A549 (cell line): ENCODE measurements around the gene CD300H. TPM values are rescaled to one million over a fixed set of nuclear protein-coding genes. Genes with fewer than 3 reads are reported as not detected.

Experiments used
- ATAC-seq, 2 experiments: fragments of 200-7000 bp in 1 of 2; fragments of >200 bp in 1 of 2; cut with Nextera tagmentation in 1 of 2; cut with Tn5 transposase in 1 of 2; 3 replicates each; pipeline versions ENCODE4 v1.8.0 to v1.9.1; 2018 to 2020; ENCODE audit warnings: mild to moderate bottlenecking in 1 of 2, moderate library complexity in 1 of 2
- CTCF ChIA-PET: fragments of 300-600 bp; sonication (Branson Sonifier 250); formaldehyde crosslinking; extraction: SDS; loops from one replicate; lab custom pipeline; 2021; ENCODE audit warnings: antibody characterized with exemption, inconsistent platforms; lab: Yijun Ruan, JAX
- POLR2A ChIA-PET: fragments of 350-600 bp; formaldehyde crosslinking; extraction: SDS; loops from one replicate; lab custom pipeline; 2021; ENCODE audit warnings: antibody characterized with exemption, inconsistent platforms; lab: Yijun Ruan, JAX
- DNase-seq, 2 experiments: peaks; one replicate each; pipeline versions ENCODE4 v3.0.0 to v3.0.0-alpha.2; 2011 to 2016; ENCODE audit warnings: low read depth in 1 of 2, low spot score in 1 of 2
- FAIRE-seq: peaks from 2 replicates; lab custom pipeline; 2011; peaks lifted over from hg19 to GRCh38; lab: Jason Lieb, UNC
- H3K27ac ChIP-seq, 2 experiments: fragments of >200 bp; sonication (Bioruptor Twin); formaldehyde crosslinking; 3 replicates each; pipeline ENCODE4 v1.5.1; 2016 to 2017
- H3K4me1 ChIP-seq: fragments of >200 bp; sonication (Bioruptor Twin); formaldehyde crosslinking; 3 replicates; pipeline ENCODE4 v1.6.1; 2016
- H3K4me2 ChIP-seq: fragments of >200 bp; sonication (Bioruptor Twin); formaldehyde crosslinking; 3 replicates; pipeline ENCODE4 v1.6.1; 2016
- H3K4me3 ChIP-seq: fragments of >200 bp; sonication (Bioruptor Twin); formaldehyde crosslinking; 3 replicates; pipeline ENCODE4 v1.5.1; 2016
- H3K9me3 ChIP-seq: fragments of >200 bp; sonication (Bioruptor Twin); formaldehyde crosslinking; 3 replicates; pipeline ENCODE4 v1.6.1; 2016
- CBX8 ChIP-seq: fragments of 200-600 bp; sonication (generic); IDR thresholded peaks from 2 replicates; pipeline ENCODE4 v1.6.1; 2016
- CEBPB ChIP-seq, 2 experiments: fragments of >200 bp in 1 of 2; sonication (Bioruptor Twin) in 1 of 2; formaldehyde crosslinking in 1 of 2; IDR thresholded peaks; 2 replicates each; pipeline ENCODE4 v1.6.1; 2012 to 2016
- FOSB ChIP-seq: fragments of 250-450 bp; sonication (Bioruptor Pico); IDR thresholded peaks from 2 replicates; pipeline ENCODE4 v1.5.0; 2020; ENCODE audit warnings: mild to moderate bottlenecking, moderate library complexity
- FOSL2 ChIP-seq, 2 experiments: fragments of 450-650 bp in 1 of 2; fragments of >200 bp in 1 of 2; sonication (Bioruptor Twin) in 1 of 2; formaldehyde crosslinking; IDR thresholded peaks; 2 replicates each; pipeline versions ENCODE4 v1.5.0 to v1.6.1; 2016 to 2020; ENCODE audit warnings: mild to moderate bottlenecking in 1 of 2, moderate library complexity in 1 of 2
- GATA3 ChIP-seq: IDR thresholded peaks from 2 replicates; pipeline ENCODE4 v1.6.1; 2012; ENCODE audit warnings: borderline replicate concordance
- HDAC2 ChIP-seq: fragments of 200-600 bp; sonication (generic); IDR thresholded peaks from 2 replicates; pipeline ENCODE4 v1.6.1; 2016
- HEYL ChIP-seq: fragments of 250-450 bp; sonication (Bioruptor Pico); IDR thresholded peaks from 2 replicates; pipeline ENCODE4 v1.8.0; 2021; ENCODE audit warnings: mild to moderate bottlenecking, moderate library complexity
- HOXA7 ChIP-seq: fragments of 250-450 bp; sonication (Bioruptor Pico); IDR thresholded peaks from 2 replicates; pipeline ENCODE4 v1.5.0; 2020; ENCODE audit warnings: mild to moderate bottlenecking, moderate library complexity
- JUNB ChIP-seq: fragments of >200 bp; sonication (Bioruptor Twin); formaldehyde crosslinking; IDR thresholded peaks from 2 replicates; pipeline ENCODE4 v1.6.1; 2016
- MAFK ChIP-seq: fragments of 450-650 bp; IDR thresholded peaks from 2 replicates; pipeline ENCODE4 v1.6.1; 2014; ENCODE audit not compliant: partially characterized antibody
- NFE2L2 ChIP-seq: fragments of 150-350 bp; conservative IDR thresholded peaks from 2 replicates; pipeline ENCODE4 v1.6.1; 2014; ENCODE audit warnings: low read length
- POLR2AphosphoS2 ChIP-seq: conservative IDR thresholded peaks from 2 replicates; pipeline ENCODE4 v1.6.1; 2012; ENCODE audit warnings: low read length, improper control_type of control experiment, inconsistent platforms
- RNF2 ChIP-seq: fragments of 200-600 bp; sonication (generic); IDR thresholded peaks from 2 replicates; pipeline ENCODE4 v1.6.1; 2016; ENCODE audit warnings: low read depth, mild to moderate bottlenecking, antibody characterized with exemption, moderate library complexity, borderline replicate concordance
- SMC3 ChIP-seq: fragments of >200 bp; sonication (Bioruptor Twin); formaldehyde crosslinking; IDR thresholded peaks from 3 replicates; pipeline ENCODE4 v1.6.1; 2018; ENCODE audit warnings: inconsistent platforms
- TP53 ChIP-seq: fragments of 250-450 bp; sonication (Bioruptor Pico); IDR thresholded peaks from 2 replicates; pipeline ENCODE4 v1.5.0; 2021; ENCODE audit warnings: mild to moderate bottlenecking, moderate library complexity
- ZNF302 ChIP-seq: fragments of 250-450 bp; sonication (Bioruptor Pico); IDR thresholded peaks from 2 replicates; pipeline ENCODE4 v1.9.0; 2021; ENCODE audit warnings: inconsistent platforms, mild to moderate bottlenecking, moderate library complexity
- WGBS: methylation state at CpG from one replicate; pipeline ENCODE4 v1.1.6; 2017; ENCODE audit errors: missing lambda C conversion rate; 5-methylcytosine and 5-hydroxymethylcytosine counted together
- polyA plus RNA-seq, 4 experiments: library from polyadenylated mRNA; depleted of rRNA in 3 of 4; stranded (reverse); fragments of >200 nt; fragmentation: RNase III in 1 of 4; extraction: RNeasy Plus Mini Kit Qiagen cat#74134 plus additional on column Dnase treatment in 1 of 4; gene quantifications; 2 replicates in 3 of 4; 3 replicates in 1 of 4; pipeline ENCODE4 v1.2.3, GENCODE V29; 2011 to 2017
- TF ChIP-seq, protein P1 (sequence below): fragments of 250-450 bp; sonication (Bioruptor Pico); IDR thresholded peaks from 2 replicates; pipeline ENCODE4 v1.5.0; 2021; ENCODE audit warnings: mild to moderate bottlenecking, moderate library complexity, borderline replicate concordance
- TF ChIP-seq, protein P2 (sequence below): IDR thresholded peaks from 2 replicates; pipeline ENCODE4 v1.6.1; 2012; ENCODE audit warnings: low read depth, borderline replicate concordance
- TF ChIP-seq, protein P3 (sequence below): fragments of 250-450 bp; sonication (Bioruptor Pico); IDR thresholded peaks from 2 replicates; pipeline ENCODE4 v1.5.0; 2020; ENCODE audit warnings: low read depth, mild to moderate bottlenecking, moderate library complexity
- TF ChIP-seq, protein P4 (sequence below): fragments of 450-650 bp; IDR thresholded peaks from 2 replicates; pipeline ENCODE4 v1.6.1; 2014; ENCODE audit warnings: antibody characterized with exemption
- TF ChIP-seq, protein P5 (sequence below): fragments of >200 bp; sonication (Bioruptor Twin); formaldehyde crosslinking; IDR thresholded peaks from 3 replicates; pipeline ENCODE4 v1.6.1; 2016

The CD300H gene
- polyA plus RNA-seq, 2 of the 4 experiments (the other 2 are of a cell fraction), result 0.50 TPM; not detected in 1

DNA sequence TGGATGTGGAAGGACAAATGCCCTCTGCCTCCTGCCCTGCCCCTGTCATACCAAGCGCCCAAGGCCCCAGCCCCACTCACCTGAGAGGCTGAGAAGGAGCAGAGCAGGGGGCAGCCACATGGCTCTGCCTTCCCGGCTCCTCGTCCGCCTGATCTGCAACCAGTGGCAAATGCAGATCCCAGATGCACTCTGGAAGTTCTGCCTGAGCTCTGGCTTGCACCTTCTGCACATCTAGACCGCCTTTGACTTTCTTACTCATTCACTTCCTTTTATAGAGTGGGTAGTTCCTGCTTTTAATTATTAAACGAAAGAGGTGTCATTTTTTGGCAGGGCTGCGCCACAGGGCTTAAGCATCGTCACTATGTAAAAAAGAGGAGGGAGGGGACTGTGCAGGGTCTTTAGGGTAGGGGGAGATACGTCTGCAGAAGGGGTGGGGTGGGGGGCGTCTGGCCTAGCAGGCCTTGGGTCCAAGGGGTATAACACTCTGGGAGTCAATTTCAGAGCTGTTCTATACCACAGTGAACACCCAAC is 36.0 kb downstream of the CD300H start, which contains the start of gene CD300LB:
CD300LB (minus strand) TSS at position 245 of the 531 bp plus-strand sequence; CDS start at position 120, 125 bp downstream.
- no peak within 1 kb of the TSS for H3K4me2 ChIP-seq
- no peak within 1 kb of the TSS for H3K4me3 ChIP-seq
- 0 out of 3 replicates have a peak, but pooled peaks cover 6% of the 10 kb centered on the region for H3K9me3 ChIP-seq
- ChIA-PET POLR2A (no interaction called here), CTCF (interaction anchor here (1.2 to 5.3 kb wide), 14 partner anchors 10 to 180 kb away, joined by 3 to 59 read pairs (median 6); partner anchors contain the start of genes BTBD17, CD300H and GPR142)
- DNase-seq, result no peak
- no peak for ATAC-seq
- no peak within 1 kb of the TSS for H3K27ac ChIP-seq
- no peaks in the 10 kb centered on the region for H3K4me1 ChIP-seq
- WGBS, result 35% methylated on average over 10 of the region's 10 CpGs
- no peak for FAIRE-seq
- TF ChIP-seq FOSB (CRISPR knock-in tag) (no peak), HEYL (CRISPR knock-in tag) (no peak), FOSL2 (IDR thresholded peaks at IDR 0.05) (no peak), FOSL2 (CRISPR knock-in tag; IDR thresholded peaks at IDR 0.05) (no peak), JUNB (no peak), SMC3 (no peak), HOXA7 (CRISPR knock-in tag) (no peak), RNF2 (no peak), CEBPB (IDR thresholded peaks at IDR 0.05) (no peak), NFE2L2 (no peak), GATA3 (no peak)
- TF ChIP-seq, protein P1, sequence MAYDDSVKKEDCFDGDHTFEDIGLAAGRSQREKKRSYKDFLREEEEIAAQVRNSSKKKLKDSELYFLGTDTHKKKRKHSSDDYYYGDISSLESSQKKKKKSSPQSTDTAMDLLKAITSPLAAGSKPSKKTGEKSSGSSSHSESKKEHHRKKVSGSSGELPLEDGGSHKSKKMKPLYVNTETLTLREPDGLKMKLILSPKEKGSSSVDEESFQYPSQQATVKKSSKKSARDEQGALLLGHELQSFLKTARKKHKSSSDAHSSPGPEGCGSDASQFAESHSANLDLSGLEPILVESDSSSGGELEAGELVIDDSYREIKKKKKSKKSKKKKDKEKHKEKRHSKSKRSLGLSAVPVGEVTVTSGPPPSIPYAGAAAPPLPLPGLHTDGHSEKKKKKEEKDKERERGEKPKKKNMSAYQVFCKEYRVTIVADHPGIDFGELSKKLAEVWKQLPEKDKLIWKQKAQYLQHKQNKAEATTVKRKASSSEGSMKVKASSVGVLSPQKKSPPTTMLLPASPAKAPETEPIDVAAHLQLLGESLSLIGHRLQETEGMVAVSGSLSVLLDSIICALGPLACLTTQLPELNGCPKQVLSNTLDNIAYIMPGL (CRISPR knock-in tag), result no peak
- TF ChIP-seq, protein P2, sequence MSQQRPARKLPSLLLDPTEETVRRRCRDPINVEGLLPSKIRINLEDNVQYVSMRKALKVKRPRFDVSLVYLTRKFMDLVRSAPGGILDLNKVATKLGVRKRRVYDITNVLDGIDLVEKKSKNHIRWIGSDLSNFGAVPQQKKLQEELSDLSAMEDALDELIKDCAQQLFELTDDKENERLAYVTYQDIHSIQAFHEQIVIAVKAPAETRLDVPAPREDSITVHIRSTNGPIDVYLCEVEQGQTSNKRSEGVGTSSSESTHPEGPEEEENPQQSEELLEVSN, result no peak
- TF ChIP-seq, all 56 proteins: peak for 0

DNA sequence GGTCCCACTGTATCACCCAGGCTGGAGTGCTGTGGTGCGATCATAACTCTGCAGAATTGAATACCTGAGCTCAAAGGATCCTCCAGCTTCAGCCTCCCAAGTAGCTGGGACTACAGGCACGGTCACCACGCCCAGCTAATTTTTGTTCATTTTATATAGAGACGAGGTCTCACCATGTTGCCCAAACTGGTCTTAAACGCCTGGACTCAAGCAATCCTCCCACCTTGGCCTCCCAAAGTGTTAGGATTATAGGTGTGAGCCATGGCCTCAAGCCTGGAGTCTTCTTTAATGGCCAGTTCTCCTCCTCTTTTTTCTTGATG is 36.5 kb downstream of the CD300H start:
- ChIA-PET CTCF (interaction anchor here (0.8 to 5.3 kb wide), 13 partner anchors 10 to 232 kb away, joined by 3 to 59 read pairs (median 4); partner anchors contain the start of genes BTBD17 and GPR142), POLR2A (no interaction called here)
- FAIRE-seq, result no peak
- H3K27ac ChIP-seq, result no peak overlapping the region
- TF ChIP-seq CBX8 (no peak), MAFK (no peak), ZNF302 (CRISPR knock-in tag) (no peak), HDAC2 (no peak), TP53 (CRISPR knock-in tag) (no peak), POLR2AphosphoS2 (no peak)
- TF ChIP-seq, protein P3, sequence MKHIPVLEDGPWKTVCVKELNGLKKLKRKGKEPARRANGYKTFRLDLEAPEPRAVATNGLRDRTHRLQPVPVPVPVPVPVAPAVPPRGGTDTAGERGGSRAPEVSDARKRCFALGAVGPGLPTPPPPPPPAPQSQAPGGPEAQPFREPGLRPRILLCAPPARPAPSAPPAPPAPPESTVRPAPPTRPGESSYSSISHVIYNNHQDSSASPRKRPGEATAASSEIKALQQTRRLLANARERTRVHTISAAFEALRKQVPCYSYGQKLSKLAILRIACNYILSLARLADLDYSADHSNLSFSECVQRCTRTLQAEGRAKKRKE, result no peak
- TF ChIP-seq, protein P4, sequence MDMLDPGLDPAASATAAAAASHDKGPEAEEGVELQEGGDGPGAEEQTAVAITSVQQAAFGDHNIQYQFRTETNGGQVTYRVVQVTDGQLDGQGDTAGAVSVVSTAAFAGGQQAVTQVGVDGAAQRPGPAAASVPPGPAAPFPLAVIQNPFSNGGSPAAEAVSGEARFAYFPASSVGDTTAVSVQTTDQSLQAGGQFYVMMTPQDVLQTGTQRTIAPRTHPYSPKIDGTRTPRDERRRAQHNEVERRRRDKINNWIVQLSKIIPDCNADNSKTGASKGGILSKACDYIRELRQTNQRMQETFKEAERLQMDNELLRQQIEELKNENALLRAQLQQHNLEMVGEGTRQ, result no peak
- TF ChIP-seq, protein P5, sequence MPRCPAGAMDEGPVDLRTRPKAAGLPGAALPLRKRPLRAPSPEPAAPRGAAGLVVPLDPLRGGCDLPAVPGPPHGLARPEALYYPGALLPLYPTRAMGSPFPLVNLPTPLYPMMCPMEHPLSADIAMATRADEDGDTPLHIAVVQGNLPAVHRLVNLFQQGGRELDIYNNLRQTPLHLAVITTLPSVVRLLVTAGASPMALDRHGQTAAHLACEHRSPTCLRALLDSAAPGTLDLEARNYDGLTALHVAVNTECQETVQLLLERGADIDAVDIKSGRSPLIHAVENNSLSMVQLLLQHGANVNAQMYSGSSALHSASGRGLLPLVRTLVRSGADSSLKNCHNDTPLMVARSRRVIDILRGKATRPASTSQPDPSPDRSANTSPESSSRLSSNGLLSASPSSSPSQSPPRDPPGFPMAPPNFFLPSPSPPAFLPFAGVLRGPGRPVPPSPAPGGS, result no peak
- no peak overlapping the region for H3K4me2 ChIP-seq
- 0 out of 3 replicates have a peak, but pooled peaks cover 6% of the 10 kb centered on the region for H3K9me3 ChIP-seq
- no peak for ATAC-seq
- H3K4me3 ChIP-seq, result no peak overlapping the region
- no peak for DNase-seq
- no peaks in the 10 kb centered on the region for H3K4me1 ChIP-seq
- WGBS, result 26% methylated on average over 5 of the region's 5 CpGs
